Ovary (tissue), 3 donors: Measurements from ENCODE around the gene RCL1.

Experiments
- CTCF ChIP-seq, 3 donors: fragments of 450-650 bp in 2 of 3; fragments of 200-600 bp in 1 of 3; IDR thresholded peaks; one replicate each; pipeline versions ENCODE4 v1.5.1 to v1.8.0; 2016 to 2022; ENCODE audit warnings: antibody characterized with exemption in 3 of 3, mild to moderate bottlenecking in 1 of 3
- EP300 ChIP-seq: sonication (generic); formaldehyde crosslinking; IDR thresholded peaks from one replicate; pipeline ENCODE4 v1.6.1; 2017; ENCODE audit warnings: antibody characterized with exemption
- donor health status: DM: no; HTN: no; CAD: no.

GRCh38 chr9:4796530-4796929, 3.8 kb downstream of the RCL1 start:
- TF ChIP-seq CTCF (IDR thresholded peaks at IDR 0.05) (no peak), EP300 (no peak)
